Uterus (tissue), 4 donors: ENCODE data around the gene CDC26. TPM values are rescaled to one million over a fixed set of nuclear protein-coding genes. Genes with fewer than 3 reads are reported as not detected.

Experiments used
- DNase-seq, 2 donors: peaks; one replicate each; pipeline ENCODE4 v3.0.0-alpha.2; 2019 to 2020
- H3K27ac ChIP-seq, 2 donors: fragments of 200-600 bp; sonication (generic); 1 replicate in 1 of 2; 2 replicates in 1 of 2; pipeline ENCODE4 v1.5.1; 2016 to 2018
- H3K27me3 ChIP-seq, 2 donors: fragments of 200-600 bp; sonication (generic); one replicate each; pipeline ENCODE4 v1.5.1; 2018 to 2019; ENCODE audit warnings: control low read depth in 1 of 2
- H3K36me3 ChIP-seq, 2 donors: fragments of 200-600 bp; sonication (generic); one replicate each; pipeline ENCODE4 v1.5.1; 2019; ENCODE audit warnings: control low read depth in 1 of 2
- H3K4me1 ChIP-seq, 2 donors: fragments of 200-600 bp; sonication (generic); one replicate each; pipeline ENCODE4 v1.5.1; 2018 to 2019; ENCODE audit warnings: control low read depth in 1 of 2
- H3K4me3 ChIP-seq, 2 donors: fragments of 200-600 bp; sonication (generic); 1 replicate in 1 of 2; 2 replicates in 1 of 2; pipeline ENCODE4 v1.5.1; 2018 to 2019; ENCODE audit warnings: mild to moderate bottlenecking in 1 of 2
- H3K9me3 ChIP-seq, 2 donors: fragments of 200-600 bp; sonication (generic); one replicate each; pipeline ENCODE4 v1.5.1; 2019; ENCODE audit warnings: control low read depth in 1 of 2
- CTCF ChIP-seq, 4 experiments: fragments of 200-600 bp in 2 of 4; fragments of 450-650 bp in 2 of 4; sonication (generic) in 2 of 4; IDR thresholded peaks; one replicate each; pipeline ENCODE4 v1.5.1; 2016 to 2019; ENCODE audit warnings: antibody characterized with exemption in 4 of 4, mild to moderate bottlenecking in 2 of 4, moderate library complexity in 1 of 4
- POLR2A ChIP-seq, 2 donors: fragments of 450-650 bp; IDR thresholded peaks; one replicate each; pipeline ENCODE4 v1.6.1; 2016; ENCODE audit warnings: antibody characterized with exemption in 2 of 2, mild to moderate bottlenecking in 1 of 2, moderate library complexity in 1 of 2
- intact Hi-C: fragments of 100-400 bp; cut with DNase I; formaldehyde crosslinking; loops from one replicate; pipeline ENCODE4 v1.15.1; 2023; ENCODE audit warnings: low total_unique reads
- total RNA-seq, 4 donors: library from RNA; depleted of rRNA in 3 of 4; stranded (reverse); fragments of >200 nt in 3 of 4; gene quantifications; one replicate each; pipeline versions ENCODE4 v1.1.0 to v1.2.4, GENCODE V29; 2014 to 2023
- donor health status: DM: yes; HTN: yes; CAD: no.

CDC26 gene
- total RNA-seq, 4 donors from 2014 or later, result 16.9 to 30.9 (median 26.3) TPM

GRCh38 chr9:113219186-113219936 is 56.0 kb downstream of the CDC26 start:
- intact Hi-C loops, result no loop called here
- DNase-seq, result no peak
- H3K4me1 ChIP-seq, result peaks cover 6 to 11% of the 10 kb centered on the region in 2 donors
- no peaks in the 10 kb centered on the region for H3K9me3 ChIP-seq
- H3K27ac ChIP-seq, result no peak overlapping the region
- TF ChIP-seq POLR2A (IDR thresholded peaks at IDR 0.05), result no peak
- no peak for TF ChIP-seq CTCF (IDR thresholded peaks at IDR 0.05)
- H3K36me3 ChIP-seq, result no peaks in the 10 kb centered on the region
- no peak overlapping the region for H3K4me3 ChIP-seq
- H3K27me3 ChIP-seq, result no peaks in the 10 kb centered on the region

Other genes starting within 250 kb of the CDC26 start
- 10 to 100 TPM in 1 of 4 donors, 1 to 10 TPM in 3; 3.8 to 17.2 (median 7.2) TPM for gene ZFP37, start 218.8 kb downstream of the CDC26 start, total RNA-seq
- gene SLC31A2, start 124.6 kb downstream of the CDC26 start, total RNA-seq, result 10 to 100 TPM in 1 of 4 donors, 1 to 10 TPM in 3; 3.0 to 20.0 (median 7.4) TPM
- 10 to 100 TPM; 14.1 to 30.3 (median 23.1) TPM for gene FKBP15, start 54.3 kb downstream of the CDC26 start, total RNA-seq
- gene SLC31A1, start 54.0 kb downstream of the CDC26 start, total RNA-seq, result 10 to 100 TPM in 2 of 4 donors, 1 to 10 TPM in 1, under 1 TPM in 1; 0.51 to 20.6 (median 10.6) TPM
- 10 to 100 TPM in 3 of 4 donors, 1 to 10 TPM in 1; 5.9 to 30.2 (median 18.4) TPM for gene PRPF4, start 86 bp upstream of the CDC26 start, total RNA-seq
- gene RNF183, start 27.8 kb upstream of the CDC26 start, total RNA-seq, result under 1 TPM in 2 of 4 donors, not detected in 2; 0.35 to 0.82 TPM
- gene WDR31, start 64.7 kb upstream of the CDC26 start, total RNA-seq, result 1 to 10 TPM in 3 of 4 donors, under 1 TPM in 1; 0.29 to 3.6 (median 2.8) TPM
- gene BSPRY, start 74.0 kb upstream of the CDC26 start, total RNA-seq, result 1 to 10 TPM in 1 of 4 donors, under 1 TPM in 1, not detected in 2; 0.40 to 1.9 TPM
- gene HDHD3, start 101.4 kb upstream of the CDC26 start, total RNA-seq, result 10 to 100 TPM; 10.5 to 36.8 (median 20.4) TPM
- 10 to 100 TPM in 3 of 4 donors, 1 to 10 TPM in 1; 1.5 to 26.6 (median 16.1) TPM for gene ALAD, start 125.7 kb upstream of the CDC26 start, total RNA-seq
- gene POLE3, start 135.1 kb upstream of the CDC26 start, total RNA-seq, result 10 to 100 TPM in 3 of 4 donors, 1 to 10 TPM in 1; 6.5 to 46.4 (median 20.4) TPM
- gene C9orf43, start 135.2 kb upstream of the CDC26 start, total RNA-seq, result 1 to 10 TPM in 1 of 4 donors, under 1 TPM in 2, not detected in 1; 0.21 to 3.3 (median 0.58) TPM
- gene RGS3, start 188.2 kb upstream of the CDC26 start, total RNA-seq, result 10 to 100 TPM; 16.2 to 75.6 (median 54.9) TPM